Measurements from ENCODE around the gene CEBPZ.

The CEBPZ gene

GRCh38 chr2:37232131-37232933 lies 936 bp upstream of the CEBPZ start:
- TF ChIP-seq, protein P1, sequence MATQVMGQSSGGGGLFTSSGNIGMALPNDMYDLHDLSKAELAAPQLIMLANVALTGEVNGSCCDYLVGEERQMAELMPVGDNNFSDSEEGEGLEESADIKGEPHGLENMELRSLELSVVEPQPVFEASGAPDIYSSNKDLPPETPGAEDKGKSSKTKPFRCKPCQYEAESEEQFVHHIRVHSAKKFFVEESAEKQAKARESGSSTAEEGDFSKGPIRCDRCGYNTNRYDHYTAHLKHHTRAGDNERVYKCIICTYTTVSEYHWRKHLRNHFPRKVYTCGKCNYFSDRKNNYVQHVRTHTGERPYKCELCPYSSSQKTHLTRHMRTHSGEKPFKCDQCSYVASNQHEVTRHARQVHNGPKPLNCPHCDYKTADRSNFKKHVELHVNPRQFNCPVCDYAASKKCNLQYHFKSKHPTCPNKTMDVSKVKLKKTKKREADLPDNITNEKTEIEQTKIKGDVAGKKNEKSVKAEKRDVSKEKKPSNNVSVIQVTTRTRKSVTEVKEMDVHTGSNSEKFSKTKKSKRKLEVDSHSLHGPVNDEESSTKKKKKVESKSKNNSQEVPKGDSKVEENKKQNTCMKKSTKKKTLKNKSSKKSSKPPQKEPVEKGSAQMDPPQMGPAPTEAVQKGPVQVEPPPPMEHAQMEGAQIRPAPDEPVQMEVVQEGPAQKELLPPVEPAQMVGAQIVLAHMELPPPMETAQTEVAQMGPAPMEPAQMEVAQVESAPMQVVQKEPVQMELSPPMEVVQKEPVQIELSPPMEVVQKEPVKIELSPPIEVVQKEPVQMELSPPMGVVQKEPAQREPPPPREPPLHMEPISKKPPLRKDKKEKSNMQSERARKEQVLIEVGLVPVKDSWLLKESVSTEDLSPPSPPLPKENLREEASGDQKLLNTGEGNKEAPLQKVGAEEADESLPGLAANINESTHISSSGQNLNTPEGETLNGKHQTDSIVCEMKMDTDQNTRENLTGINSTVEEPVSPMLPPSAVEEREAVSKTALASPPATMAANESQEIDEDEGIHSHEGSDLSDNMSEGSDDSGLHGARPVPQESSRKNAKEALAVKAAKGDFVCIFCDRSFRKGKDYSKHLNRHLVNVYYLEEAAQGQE (IDR thresholded peaks at IDR 0.05; ENCODE audit: insufficient read depth in 1 of 2, low read depth in 2 of 2, low read length in 2 of 2) = no peak
- TF ChIP-seq POLR2AphosphoS5 (IDR thresholded peaks at IDR 0.05; ENCODE audit: low read depth, low read length) (no peak), TAF1 (IDR thresholded peaks at IDR 0.05; ENCODE audit: borderline replicate concordance, insufficient read depth, low read length) (no peak), FOXP2 (optimal IDR thresholded peaks at IDR 0.05; ENCODE audit: borderline replicate concordance, extremely low read depth, extremely low read length, insufficient read depth) (no peak), SIN3A (IDR thresholded peaks at IDR 0.05; ENCODE audit: borderline replicate concordance, insufficient read depth, low read length) (no peak)

GRCh38 chr2:37230581-37230980 lies 815 bp downstream of the CEBPZ start:
- TF ChIP-seq POLR2AphosphoS5 (IDR thresholded peaks at IDR 0.05; ENCODE audit: low read depth, low read length) = no peak
- no peak for TF ChIP-seq TAF1 (IDR thresholded peaks at IDR 0.05; ENCODE audit: borderline replicate concordance, insufficient read depth, low read length)
- no peak for TF ChIP-seq SIN3A (IDR thresholded peaks at IDR 0.05; ENCODE audit: borderline replicate concordance, insufficient read depth, low read length)
- TF ChIP-seq FOXP2 (optimal IDR thresholded peaks at IDR 0.05; ENCODE audit: borderline replicate concordance, extremely low read depth, extremely low read length, insufficient read depth) = no peak

- TF ChIP-seq FOXP2 (optimal IDR thresholded peaks at IDR 0.05; ENCODE audit: borderline replicate concordance, extremely low read depth, extremely low read length, insufficient read depth) (no peak), SIN3A (IDR thresholded peaks at IDR 0.05; ENCODE audit: borderline replicate concordance, insufficient read depth, low read length) (no peak), POLR2AphosphoS5 (IDR thresholded peaks at IDR 0.05; ENCODE audit: low read depth, low read length) (no peak), TAF1 (IDR thresholded peaks at IDR 0.05; ENCODE audit: borderline replicate concordance, insufficient read depth, low read length) (no peak)
- TF ChIP-seq, protein P1 (IDR thresholded peaks at IDR 0.05; ENCODE audit: insufficient read depth in 1 of 2, low read depth in 2 of 2, low read length in 2 of 2) = no peak
Measured at GRCh38 chr2:37228788-37229187, 2.6 kb downstream of the CEBPZ start.

DNA sequence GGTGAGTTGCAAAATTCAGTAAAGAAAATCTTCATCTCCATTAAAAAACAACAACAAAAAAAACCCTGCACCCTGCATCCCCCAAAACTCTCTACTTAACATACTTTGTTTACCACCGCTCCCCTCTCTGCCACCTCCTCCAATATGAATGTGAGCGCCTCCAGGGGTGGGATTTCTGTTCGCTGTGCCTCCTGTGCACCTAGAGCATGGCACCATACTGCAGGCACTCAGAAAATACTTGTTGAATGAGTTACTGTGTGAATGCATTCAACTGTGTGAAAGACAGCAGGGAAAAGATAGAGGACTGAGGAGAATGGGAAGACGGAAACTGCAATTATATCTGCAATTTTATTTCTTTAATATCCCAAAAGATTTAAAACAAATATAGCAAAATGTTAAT lies 4.5 kb downstream of the CEBPZ start:
- TF ChIP-seq FOXP2 (optimal IDR thresholded peaks at IDR 0.05; ENCODE audit: borderline replicate concordance, extremely low read depth, extremely low read length, insufficient read depth) = no peak
- no peak for TF ChIP-seq POLR2AphosphoS5 (IDR thresholded peaks at IDR 0.05; ENCODE audit: low read depth, low read length)
- TF ChIP-seq, protein P1 (IDR thresholded peaks at IDR 0.05; ENCODE audit: insufficient read depth in 1 of 2, low read depth in 2 of 2, low read length in 2 of 2) = no peak
- no peak for TF ChIP-seq SIN3A (IDR thresholded peaks at IDR 0.05; ENCODE audit: borderline replicate concordance, insufficient read depth, low read length)
- TF ChIP-seq TAF1 (IDR thresholded peaks at IDR 0.05; ENCODE audit: borderline replicate concordance, insufficient read depth, low read length) = no peak

- TF ChIP-seq, protein P1 (IDR thresholded peaks at IDR 0.05; ENCODE audit: insufficient read depth in 1 of 2, low read depth in 2 of 2, low read length in 2 of 2) = peak; percentile 51 to 79; a peak in 3 of 4 replicates
- no peak for TF ChIP-seq FOXP2 (optimal IDR thresholded peaks at IDR 0.05; ENCODE audit: borderline replicate concordance, extremely low read depth, extremely low read length, insufficient read depth)
Measured at GRCh38 chr2:37224063-37224462, 7.3 kb downstream of the CEBPZ start.

All from PFSK-1 (cell line).